Upper lobe of left lung (tissue), 4 donors: ENCODE measurements around the gene RNASE13.

ENCODE experiments used
- CTCF ChIP-seq, 6 experiments: fragments of 450-650 bp in 4 of 6; fragments of 200-600 bp in 2 of 6; sonication (generic) in 2 of 6; IDR thresholded peaks; one replicate each; pipeline ENCODE4 v1.5.1; 2016 to 2019; ENCODE audit warnings: antibody characterized with exemption in 6 of 6
- EP300 ChIP-seq, 4 donors: sonication (generic); formaldehyde crosslinking; IDR thresholded peaks; one replicate each; pipeline ENCODE4 v1.5.1; 2017; ENCODE audit warnings: antibody characterized with exemption in 4 of 4, control low read depth in 2 of 4
- POLR2A ChIP-seq, 4 donors: fragments of 450-650 bp; IDR thresholded peaks; one replicate each; pipeline ENCODE4 v1.5.1; 2016 to 2017; ENCODE audit warnings: antibody characterized with exemption in 4 of 4, mild to moderate bottlenecking in 2 of 4
- POLR2AphosphoS5 ChIP-seq, 2 donors: sonication (generic); formaldehyde crosslinking; IDR thresholded peaks; one replicate each; pipeline ENCODE4 v1.5.1; 2017; ENCODE audit warnings: antibody characterized with exemption in 2 of 2

GRCh38 chr14:21050597-21050996, 16.0 kb upstream of the RNASE13 start:
- TF ChIP-seq CTCF (IDR thresholded peaks at IDR 0.05), result no peak
- TF ChIP-seq POLR2AphosphoS5 (IDR thresholded peaks at IDR 0.05), result no peak
- no peak for TF ChIP-seq POLR2A (IDR thresholded peaks at IDR 0.05)
- no peak for TF ChIP-seq EP300 (IDR thresholded peaks at IDR 0.05)
